Endodermal cell (in vitro differentiated cells): Measurements from ENCODE around the gene IGLL5. TPM values are rescaled to one million over a fixed set of nuclear protein-coding genes. Genes with fewer than 3 reads are reported as not detected.

Experiments
- DNase-seq: peaks from one replicate; pipeline ENCODE4 v3.0.0-alpha.2; 2017
- H3K27ac ChIP-seq: 2 replicates; pipeline ENCODE4 v1.5.1; 2013; ENCODE audit warnings: mild to moderate bottlenecking, low read depth, low read length, moderate library complexity
- H3K27me3 ChIP-seq: 2 replicates; pipeline ENCODE4 v1.6.1; 2013; ENCODE audit warnings: mild to moderate bottlenecking, low read length, moderate library complexity; ENCODE audit not compliant: insufficient read depth, control insufficient read depth, poor library complexity, severe bottlenecking
- H3K36me3 ChIP-seq: 2 replicates; pipeline ENCODE4 v1.7.0; 2013; ENCODE audit warnings: mild to moderate bottlenecking, low read length, moderate library complexity; ENCODE audit not compliant: control insufficient read depth, insufficient read depth
- H3K4me1 ChIP-seq: one replicate; pipeline ENCODE4 v1.7.0; 2013; ENCODE audit warnings: low read length; ENCODE audit not compliant: control insufficient read depth, insufficient read depth
- H3K4me3 ChIP-seq: 2 replicates; pipeline ENCODE4 v1.5.1; 2013; ENCODE audit warnings: mild to moderate bottlenecking, low read length, moderate library complexity
- H3K9ac ChIP-seq: 2 replicates; pipeline ENCODE4 v1.6.1; 2013; ENCODE audit warnings: mild to moderate bottlenecking, low read length, moderate library complexity; ENCODE audit not compliant: poor library complexity, severe bottlenecking; ENCODE audit errors: extremely low read depth
- H3K9me3 ChIP-seq: 2 replicates; pipeline ENCODE4 v1.6.1; 2013; ENCODE audit warnings: mild to moderate bottlenecking, low read length, moderate library complexity; ENCODE audit not compliant: control insufficient read depth
- H3K27ac Mint-ChIP-seq: 2 replicates; pipeline ENCODE4 v1.8.0; 2020; ENCODE audit warnings: mixed read lengths
- H3K27me3 Mint-ChIP-seq: 2 replicates; pipeline ENCODE4 v1.8.0; 2021; ENCODE audit warnings: mild to moderate bottlenecking, mixed read lengths; ENCODE audit not compliant: insufficient read depth
- H3K36me3 Mint-ChIP-seq: 2 replicates; pipeline ENCODE4 v1.8.0; 2020; ENCODE audit warnings: low read depth, mixed read lengths
- H3K4me1 Mint-ChIP-seq: 2 replicates; pipeline ENCODE4 v1.8.0; 2020; ENCODE audit warnings: mixed read lengths
- H3K4me3 Mint-ChIP-seq: 2 replicates; pipeline ENCODE4 v1.8.0; 2020; ENCODE audit warnings: mild to moderate bottlenecking, moderate library complexity, mixed read lengths
- H3K9me3 Mint-ChIP-seq: 2 replicates; pipeline ENCODE4 v1.8.0; 2020; ENCODE audit warnings: mild to moderate bottlenecking, mixed read lengths
- CTCF ChIP-seq: fragments of 200-600 bp; sonication (generic); conservative IDR thresholded peaks from 2 replicates; pipeline ENCODE4 v1.5.0; 2021; ENCODE audit warnings: antibody characterized with exemption, mild to moderate bottlenecking
- WGBS, 2 experiments: methylation state at CpG; one replicate each; pipeline versions ENCODE4 v1.1.5 to v1.1.7; 2013; ENCODE audit warnings: missing lambda C conversion rate in 2 of 2, mixed read lengths in 1 of 2; ENCODE audit not compliant: insufficient coverage in 1 of 2, insufficient read length in 1 of 2; 5-methylcytosine and 5-hydroxymethylcytosine counted together
- total RNA-seq, 2 donors: library from RNA; stranded (reverse); fragmentation: NEBNext Ultra II Directional in 1 of 2; extraction: Animal tissue kit (Norgen Biotek cat#: 25700) in 1 of 2; gene quantifications; 2 replicates in 1 of 2; 3 replicates in 1 of 2; pipeline ENCODE4 v1.2.1, GENCODE V29; 2021

IGLL5 gene
- total RNA-seq, 2 donors from 2014 or later: not detected

- H3K9me3 ChIP-seq: no peaks in the 10 kb centered on the region
- H3K4me1 ChIP-seq: no peaks in the 10 kb centered on the region
- peaks cover 3% of the 10 kb centered on the region for H3K4me1 Mint-ChIP-seq
- H3K4me3 Mint-ChIP-seq: no peak overlapping the region
- H3K27ac Mint-ChIP-seq: no peak overlapping the region
- no peak overlapping the region for H3K27ac ChIP-seq
- DNase-seq: no peak
- peaks cover 11% of the 10 kb centered on the region for H3K27me3 Mint-ChIP-seq
- TF ChIP-seq CTCF: no peak
- 96 to 100% methylated on average over 1 to 3 of the region's 3 CpGs for WGBS, 2 experiments
- no peaks in the 10 kb centered on the region for H3K36me3 Mint-ChIP-seq
- no peaks in the 10 kb centered on the region for H3K27me3 ChIP-seq
- H3K9me3 Mint-ChIP-seq: no peaks in the 10 kb centered on the region
- H3K36me3 ChIP-seq: no peaks in the 10 kb centered on the region
- H3K9ac ChIP-seq: no peak overlapping the region
- H3K4me3 ChIP-seq: no peak overlapping the region
Measured at GRCh38 chr22:22935056-22935545, 47.5 kb downstream of the IGLL5 start.

- 84 to 93% methylated on average over 2 to 4 of the region's 4 CpGs for WGBS, 2 experiments
- no peaks in the 10 kb centered on the region for H3K9me3 ChIP-seq
- H3K9ac ChIP-seq: no peak overlapping the region
- H3K9me3 Mint-ChIP-seq: no peaks in the 10 kb centered on the region
- H3K27me3 Mint-ChIP-seq: peaks cover 16% of the 10 kb centered on the region
- no peak overlapping the region for H3K27ac Mint-ChIP-seq
- no peaks in the 10 kb centered on the region for H3K36me3 ChIP-seq
- TF ChIP-seq CTCF: peak; percentile 64
- no peaks in the 10 kb centered on the region for H3K36me3 Mint-ChIP-seq
- H3K4me1 ChIP-seq: no peaks in the 10 kb centered on the region
- peak; percentile 64 for DNase-seq
- no peak overlapping the region for H3K27ac ChIP-seq
- H3K4me3 ChIP-seq: no peak overlapping the region
- H3K27me3 ChIP-seq: peaks cover 4% of the 10 kb centered on the region
- no peak overlapping the region for H3K4me3 Mint-ChIP-seq
- H3K4me1 Mint-ChIP-seq: peaks cover 3% of the 10 kb centered on the region
Measured at GRCh38 chr22:22935546-22936157, 48.0 kb downstream of the IGLL5 start.

GRCh38 chr22:22936180-22936914 lies 48.7 kb downstream of the IGLL5 start:
- Histone ChIP-seq H3K9ac (no peak overlapping the region), H3K4me1 (no peaks in the 10 kb centered on the region), H3K9me3 (no peaks in the 10 kb centered on the region), H3K4me3 (no peak overlapping the region), H3K27ac (no peak overlapping the region), H3K36me3 (no peaks in the 10 kb centered on the region), H3K27me3 (peaks cover 4% of the 10 kb centered on the region)
- no peaks in the 10 kb centered on the region for H3K36me3 Mint-ChIP-seq
- no peak for DNase-seq
- peaks cover 12% of the 10 kb centered on the region for H3K27me3 Mint-ChIP-seq
- no peak overlapping the region for H3K27ac Mint-ChIP-seq
- 92 to 96% methylated on average over 10 to 11 of the region's 15 CpGs for WGBS, 2 experiments
- peaks cover 3% of the 10 kb centered on the region for H3K4me1 Mint-ChIP-seq
- TF ChIP-seq CTCF: no peak
- H3K4me3 Mint-ChIP-seq: no peak overlapping the region
- no peaks in the 10 kb centered on the region for H3K9me3 Mint-ChIP-seq
